DND-41 (cell line): Measurements from ENCODE around the gene C22orf23.

Experiments used
- ATAC-seq: fragments of 200-7000 bp; cut with Tn5 transposase; 3 replicates; pipeline ENCODE4 v1.9.1; 2021; ENCODE audit warnings: low read depth; ENCODE audit not compliant: insufficient read depth
- DNase-seq: peaks from one replicate; pipeline ENCODE4 v3.0.0-alpha.2; 2020
- H2AFZ ChIP-seq: 2 replicates; pipeline ENCODE4 v1.6.0; 2012; ENCODE audit warnings: low read depth, low read length
- H3K27ac ChIP-seq: 2 replicates; pipeline ENCODE4 v1.5.1; 2012; ENCODE audit warnings: low read length, inconsistent platforms
- H3K27me3 ChIP-seq: fragments of 200-600 bp; sonication (generic); 2 replicates; pipeline ENCODE4 v1.6.0; 2012; ENCODE audit warnings: low read length, mild to moderate bottlenecking, inconsistent platforms; ENCODE audit not compliant: insufficient read depth, poor library complexity
- H3K36me3 ChIP-seq: 2 replicates; pipeline ENCODE4 v1.5.1; 2012; ENCODE audit warnings: low read length, inconsistent platforms; ENCODE audit not compliant: insufficient read depth
- H3K4me1 ChIP-seq: 2 replicates; pipeline ENCODE4 v1.5.1; 2012; ENCODE audit warnings: mild to moderate bottlenecking, low read length; ENCODE audit not compliant: insufficient read depth
- H3K4me2 ChIP-seq: 2 replicates; pipeline ENCODE4 v1.6.0; 2012; ENCODE audit warnings: mild to moderate bottlenecking, moderate library complexity, low read length, inconsistent platforms; ENCODE audit not compliant: insufficient read depth
- H3K4me3 ChIP-seq, 2 experiments: fragments of 200-600 bp in 1 of 2; shearing (Covaris generic) in 1 of 2; 2 replicates each; pipeline ENCODE4 v1.5.1; 2012 to 2016; ENCODE audit warnings: inconsistent platforms in 2 of 2, low read length in 2 of 2, mild to moderate bottlenecking in 2 of 2, low read depth in 1 of 2, moderate library complexity in 1 of 2
- H3K79me2 ChIP-seq: 2 replicates; pipeline ENCODE4 v1.6.0; 2012; ENCODE audit warnings: low read length, inconsistent platforms; ENCODE audit not compliant: insufficient read depth
- H3K9ac ChIP-seq: 2 replicates; pipeline ENCODE4 v1.6.0; 2012; ENCODE audit warnings: low read depth, mild to moderate bottlenecking, inconsistent platforms, low read length, moderate library complexity
- H3K9me3 ChIP-seq: 2 replicates; pipeline ENCODE4 v1.5.1; 2012; ENCODE audit warnings: low read length, moderate library complexity, mild to moderate bottlenecking, inconsistent platforms; ENCODE audit not compliant: insufficient read depth, severe bottlenecking
- H4K20me1 ChIP-seq: 2 replicates; pipeline ENCODE4 v1.6.0; 2012; ENCODE audit warnings: low read length; ENCODE audit not compliant: insufficient read depth
- CTCF ChIP-seq: IDR thresholded peaks from 2 replicates; pipeline ENCODE4 v1.5.1; 2012; ENCODE audit warnings: borderline replicate concordance, low read length, moderate library complexity, mild to moderate bottlenecking; ENCODE audit not compliant: poor library complexity, severe bottlenecking; ENCODE audit errors: extremely low read depth
- EZH2 ChIP-seq: IDR thresholded peaks from 3 replicates; pipeline ENCODE4 v1.6.1; 2012; ENCODE audit warnings: borderline replicate concordance, low read depth, mild to moderate bottlenecking, moderate library complexity, low read length, inconsistent platforms; ENCODE audit not compliant: severe bottlenecking

The C22orf23 gene

GRCh38 chr22:37953437-37954179 is at the start of gene C22orf23, which contains the start of gene POLR2F:
Gene C22orf23, minus strand, starts transcription at chr22:37953601. Its CDS starts 452 bp downstream, at chr22:37953149.
Gene POLR2F, plus strand, starts transcription at chr22:37953699. Its CDS starts 89 bp downstream, at chr22:37953788.
- H4K20me1 ChIP-seq, result no peaks in the 10 kb centered on the region; the same call in 1 of the 2 replicates
- H3K79me2 ChIP-seq, result peaks cover 20% of the 10 kb centered on the region
- peaks cover 20% of the 10 kb centered on the region for H3K36me3 ChIP-seq
- H3K4me2 ChIP-seq, result peak within 1 kb of the TSS; percentile 97
- peak; percentile 96 for ATAC-seq
- peaks cover 21% of the 10 kb centered on the region for H3K4me1 ChIP-seq
- no peaks in the 10 kb centered on the region for H3K27me3 ChIP-seq
- peak; percentile 24 for TF ChIP-seq CTCF
- TF ChIP-seq EZH2, result no peak
- H3K9me3 ChIP-seq, result no peaks in the 10 kb centered on the region
- peak within 1 kb of the TSS; percentile 69 for H3K27ac ChIP-seq
- H3K9ac ChIP-seq, result peak within 1 kb of the TSS; percentile 74
- peak; percentile 95 for DNase-seq
- peak within 1 kb of the TSS; percentile 84 for H2AFZ ChIP-seq
- H3K4me3 ChIP-seq, result peak within 1 kb of the TSS; percentile 47 to 67

- H3K4me1 ChIP-seq, result peaks cover 9% of the 10 kb centered on the region
- no peak overlapping the region for H2AFZ ChIP-seq
- no peak overlapping the region for H3K4me2 ChIP-seq
- H3K79me2 ChIP-seq, result no peaks in the 10 kb centered on the region
- TF ChIP-seq CTCF (no peak), EZH2 (no peak)
- H3K27me3 ChIP-seq, result no peaks in the 10 kb centered on the region
- H3K36me3 ChIP-seq, result no peaks in the 10 kb centered on the region
- no peak overlapping the region for H3K4me3 ChIP-seq
- ATAC-seq (peak; percentile 28; the same call in 2 of the 3 replicates), DNase-seq (peak; percentile 12)
- no peaks in the 10 kb centered on the region for H3K9me3 ChIP-seq
- no peak overlapping the region for H3K27ac ChIP-seq
- no peaks in the 10 kb centered on the region for H4K20me1 ChIP-seq
- H3K9ac ChIP-seq, result no peak overlapping the region
These were observed 46.4 kb upstream of the C22orf23 start for GRCh38 chr22:37999640-38000272.

- Histone ChIP-seq H3K9me3 (no peaks in the 10 kb centered on the region), H3K4me1 (peaks cover 9% of the 10 kb centered on the region), H2AFZ (no peak overlapping the region), H3K9ac (no peak overlapping the region), H3K79me2 (no peaks in the 10 kb centered on the region), H3K27ac (no peak overlapping the region), H3K27me3 (no peaks in the 10 kb centered on the region), H4K20me1 (no peaks in the 10 kb centered on the region), H3K4me2 (no peak overlapping the region), H3K36me3 (no peaks in the 10 kb centered on the region), H3K4me3 (no peak overlapping the region)
- DNase-seq (no peak), ATAC-seq (no peak)
- TF ChIP-seq EZH2 (no peak), CTCF (no peak)
These were observed 45.8 kb upstream of the C22orf23 start for GRCh38 chr22:37999236-37999635.
